DMS 273 (cell line): Measurements from ENCODE around the gene CKS1B.
"Not testable (repeated sequence)": the region's sequence is repeated elsewhere in the genome, so short reads cannot be mapped to it uniquely, and the experiment has no call there.

Experiments
- DNase-seq: peaks from one replicate; lab custom pipeline; 2025; ENCODE audit not compliant: unreplicated experiment; lab: John Stamatoyannopoulos, UW

CKS1B gene

DNA sequence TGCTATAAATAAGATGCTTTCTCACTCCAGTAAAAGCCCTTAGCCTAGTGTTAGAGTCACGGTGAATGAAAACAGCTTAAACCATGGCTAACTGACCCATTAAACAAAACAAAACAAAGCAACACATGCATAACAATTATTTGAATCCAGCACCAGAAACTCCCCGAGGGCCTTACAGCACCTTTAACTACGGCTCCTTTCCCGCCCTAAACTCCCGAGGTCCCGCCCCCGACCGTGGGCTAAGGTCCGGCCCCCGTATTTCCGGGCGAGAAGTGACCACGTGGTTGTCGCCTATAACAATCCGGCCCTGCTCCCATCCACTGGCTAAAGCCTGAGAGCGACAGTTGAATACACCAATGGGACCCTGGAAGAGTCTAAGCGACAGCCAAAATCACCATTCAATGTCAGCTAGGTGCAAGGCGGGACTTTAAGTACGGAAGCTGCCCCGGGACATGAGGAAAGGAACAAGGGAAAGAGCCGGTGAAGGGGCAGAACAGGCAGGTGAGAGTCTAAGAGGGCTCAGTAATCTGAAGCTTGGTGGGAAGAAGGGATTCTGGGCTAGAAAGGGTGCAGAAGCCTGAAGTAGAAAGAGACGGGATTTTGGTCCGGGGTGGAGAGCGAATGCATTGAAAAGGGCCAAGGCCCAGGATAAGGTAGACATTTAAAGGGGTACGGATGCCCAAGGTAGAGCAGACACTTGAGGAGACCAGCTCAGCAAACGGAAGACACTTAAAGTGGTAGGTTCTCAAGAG is 8.6 kb downstream of the CKS1B start, which contains the start of gene FLAD1:
Gene FLAD1, plus strand, starts transcription at position 448 of the 752 bp plus-strand sequence. CDS start 351 bp downstream, outside the sequence.
- peak; percentile 100 for DNase-seq

DNA sequence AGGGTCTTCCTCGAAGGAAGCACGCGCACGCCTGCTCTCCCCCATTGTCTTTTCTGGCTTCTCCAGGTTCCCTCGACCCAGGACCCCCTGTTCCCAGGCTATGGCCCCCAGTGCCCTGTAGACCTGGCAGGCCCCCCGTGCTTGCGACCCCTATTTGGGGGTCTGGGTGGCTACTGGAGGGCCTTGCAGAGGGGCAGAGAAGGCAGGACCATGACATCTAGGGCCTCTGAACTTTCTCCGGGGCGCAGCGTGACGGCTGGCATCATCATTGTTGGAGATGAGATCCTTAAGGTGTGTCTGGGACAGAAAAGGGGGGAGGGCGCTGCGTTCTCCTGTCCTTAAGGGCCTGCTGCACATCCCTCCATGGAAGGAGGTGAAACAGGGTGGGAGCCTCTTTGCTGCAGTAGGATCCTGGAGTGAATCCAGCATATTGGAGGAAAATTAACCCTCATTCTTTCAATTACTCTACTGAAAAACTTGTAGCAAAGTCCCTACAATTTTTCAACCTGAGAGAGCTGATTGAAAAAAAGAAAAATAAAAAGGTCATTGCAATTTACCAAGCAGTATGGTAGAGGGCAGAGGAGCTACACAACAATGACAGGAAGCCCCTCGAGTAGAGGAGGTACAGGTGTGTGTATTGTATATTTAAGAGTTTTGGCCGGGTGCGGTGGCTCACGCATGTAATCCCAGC is 9.4 kb downstream of the CKS1B start:
- DNase-seq: peak; percentile 38

DNA sequence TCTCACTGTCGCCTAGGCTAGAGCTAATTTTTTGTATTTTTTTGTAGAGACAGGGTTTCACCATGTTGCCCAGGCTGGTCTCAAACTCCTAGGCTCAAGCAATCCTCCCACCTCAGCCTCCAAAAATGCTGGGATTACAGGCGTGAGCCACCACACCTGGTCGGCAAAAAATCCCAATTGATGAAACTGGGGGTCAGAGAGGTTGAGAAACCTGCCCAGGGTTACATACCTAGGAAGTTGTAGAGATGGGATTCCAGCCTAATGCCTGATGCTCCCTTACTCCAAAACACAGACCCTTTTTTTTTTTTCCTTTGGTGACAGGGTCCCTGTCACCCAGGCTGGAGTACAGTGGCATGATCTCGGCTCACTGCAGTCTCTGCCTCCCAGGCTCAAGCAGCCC is 12.3 kb downstream of the CKS1B start:
- not testable (repeated sequence) for DNase-seq

DNA sequence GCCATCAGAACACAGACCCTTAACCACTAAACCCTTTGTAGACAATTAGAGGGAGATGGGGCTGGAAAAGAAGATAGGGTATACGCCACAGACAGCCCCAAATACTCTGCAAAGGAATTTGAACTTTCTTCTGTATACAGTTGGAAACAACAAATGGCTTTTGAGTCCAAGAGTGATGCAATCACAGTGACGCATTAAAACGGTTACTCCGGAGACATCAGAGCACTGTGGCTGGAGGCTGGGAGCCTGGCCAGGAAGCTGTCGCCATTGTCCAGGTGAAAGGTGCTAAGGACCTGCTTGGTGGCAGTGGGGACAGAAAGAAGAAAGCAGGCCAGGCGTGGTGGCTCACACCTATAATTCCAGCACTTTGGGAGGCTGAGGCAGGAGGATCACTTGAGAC is 12.8 kb downstream of the CKS1B start:
- no peak for DNase-seq

DNA sequence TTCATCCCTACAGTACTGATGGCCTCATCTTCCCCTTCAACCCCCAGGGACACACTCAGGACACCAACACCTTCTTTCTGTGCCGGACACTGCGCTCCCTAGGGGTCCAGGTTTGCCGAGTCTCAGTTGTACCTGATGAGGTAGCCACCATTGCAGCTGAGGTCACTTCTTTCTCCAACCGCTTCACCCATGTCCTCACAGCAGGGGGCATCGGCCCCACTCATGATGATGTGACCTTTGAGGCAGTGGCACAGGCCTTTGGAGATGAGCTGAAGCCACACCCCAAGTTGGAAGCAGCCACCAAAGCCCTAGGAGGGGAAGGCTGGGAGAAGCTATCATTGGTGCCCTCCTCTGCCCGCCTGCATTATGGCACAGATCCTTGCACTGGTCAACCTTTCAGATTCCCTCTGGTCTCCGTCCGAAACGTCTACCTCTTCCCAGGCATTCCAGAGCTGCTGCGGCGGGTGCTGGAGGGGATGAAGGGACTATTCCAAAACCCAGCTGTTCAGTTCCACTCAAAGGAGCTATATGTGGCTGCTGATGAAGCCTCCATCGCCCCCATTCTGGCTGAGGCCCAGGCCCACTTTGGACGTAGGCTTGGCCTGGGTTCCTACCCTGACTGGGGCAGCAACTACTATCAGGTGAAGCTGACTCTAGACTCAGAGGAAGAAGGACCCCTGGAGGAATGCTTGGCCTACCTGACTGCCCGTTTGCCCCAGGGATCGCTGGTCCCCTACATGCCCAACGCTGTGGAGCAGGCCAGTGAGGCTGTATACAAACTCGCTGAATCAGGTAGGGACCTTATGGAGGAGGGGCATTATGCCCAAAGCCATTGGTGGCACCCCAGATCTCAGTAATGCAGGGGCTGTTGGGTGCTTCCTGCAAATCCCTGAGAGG is 13.8 kb downstream of the CKS1B start:
- no peak for DNase-seq

DNA sequence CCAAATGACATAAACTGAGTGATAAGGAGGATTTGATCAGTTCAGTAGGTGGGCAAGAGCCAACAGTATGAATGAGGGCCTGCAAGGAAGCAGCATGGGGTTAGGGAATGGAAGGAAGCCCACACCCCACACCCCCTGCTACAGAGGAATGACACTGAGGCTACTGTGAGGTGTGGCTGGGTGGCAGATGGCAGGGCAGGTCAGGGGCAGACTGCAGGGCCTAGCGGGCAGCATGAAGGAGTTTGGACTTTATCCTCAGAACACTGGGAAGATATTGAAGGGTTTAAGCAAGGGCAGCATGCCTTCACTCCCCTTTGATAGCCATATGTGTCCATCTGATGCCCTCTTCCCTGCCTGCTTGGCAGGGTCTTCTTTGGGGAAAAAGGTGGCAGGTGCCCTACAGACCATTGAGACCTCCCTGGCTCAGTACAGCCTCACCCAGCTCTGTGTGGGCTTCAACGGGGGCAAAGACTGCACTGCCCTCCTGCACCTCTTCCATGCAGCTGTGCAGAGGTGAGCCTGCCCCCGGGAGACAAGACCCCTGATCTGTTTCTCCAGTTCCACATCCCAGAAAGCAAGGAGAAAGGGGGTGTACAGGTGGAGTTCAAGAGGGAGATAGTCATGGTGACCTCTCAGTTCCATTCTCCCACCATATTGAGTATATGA is 14.8 kb downstream of the CKS1B start:
- no peak for DNase-seq

DNA sequence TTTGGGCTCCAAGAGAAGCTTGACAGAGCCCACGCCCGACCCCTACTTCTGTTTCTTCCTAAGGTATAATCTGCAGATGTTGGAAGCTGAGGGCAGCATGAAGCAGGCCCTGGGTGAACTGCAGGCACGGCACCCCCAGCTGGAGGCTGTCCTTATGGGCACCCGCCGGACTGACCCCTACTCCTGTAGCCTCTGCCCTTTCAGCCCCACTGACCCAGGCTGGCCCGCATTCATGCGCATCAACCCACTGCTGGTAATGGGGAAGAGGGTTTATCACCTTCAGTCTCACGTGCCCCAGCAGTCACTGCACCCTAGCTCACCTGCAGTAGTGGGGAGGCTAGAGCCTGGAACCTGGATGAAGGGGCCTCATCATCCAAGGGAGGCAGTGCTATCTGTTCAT is 15.8 kb downstream of the CKS1B start:
- no peak for DNase-seq

DNA sequence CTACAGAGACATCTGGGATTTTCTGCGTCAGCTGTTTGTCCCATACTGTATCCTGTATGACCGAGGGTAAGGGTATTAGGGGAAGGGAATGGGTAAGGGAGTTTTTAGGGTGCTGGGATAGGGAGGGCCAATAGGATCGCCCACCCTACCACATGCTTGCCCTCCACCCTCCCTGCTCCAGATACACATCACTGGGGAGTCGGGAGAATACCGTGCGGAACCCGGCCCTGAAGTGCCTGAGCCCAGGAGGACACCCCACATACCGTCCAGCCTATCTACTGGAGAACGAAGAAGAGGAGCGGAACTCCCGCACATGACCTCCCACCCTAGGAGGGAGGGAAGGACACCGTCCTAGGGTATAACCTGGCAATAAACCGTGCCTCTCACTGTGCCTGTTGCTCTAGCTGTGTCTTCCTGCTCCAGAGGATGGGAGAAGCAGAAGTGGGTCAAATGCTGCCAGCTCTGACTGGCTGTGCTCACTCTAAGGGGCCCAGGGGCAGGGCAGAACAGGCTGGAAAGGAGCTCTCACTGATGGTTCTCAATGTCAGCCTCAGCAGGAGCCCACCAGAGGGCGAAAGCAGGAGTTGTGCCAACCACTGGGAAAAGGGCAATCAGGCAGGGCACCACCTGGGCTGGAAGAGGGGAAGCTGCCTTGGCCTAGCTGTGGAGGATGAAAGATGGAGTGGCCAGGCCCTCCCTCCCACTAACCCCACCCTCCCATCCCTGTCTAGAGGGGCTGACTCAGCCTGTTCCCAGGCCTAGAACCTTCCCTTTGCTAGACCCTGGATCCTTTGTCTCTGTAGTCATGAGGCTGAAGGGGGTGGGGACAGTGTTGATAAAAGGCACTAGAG is 18.5 kb downstream of the CKS1B start:
- DNase-seq: peak; percentile 86

DNA sequence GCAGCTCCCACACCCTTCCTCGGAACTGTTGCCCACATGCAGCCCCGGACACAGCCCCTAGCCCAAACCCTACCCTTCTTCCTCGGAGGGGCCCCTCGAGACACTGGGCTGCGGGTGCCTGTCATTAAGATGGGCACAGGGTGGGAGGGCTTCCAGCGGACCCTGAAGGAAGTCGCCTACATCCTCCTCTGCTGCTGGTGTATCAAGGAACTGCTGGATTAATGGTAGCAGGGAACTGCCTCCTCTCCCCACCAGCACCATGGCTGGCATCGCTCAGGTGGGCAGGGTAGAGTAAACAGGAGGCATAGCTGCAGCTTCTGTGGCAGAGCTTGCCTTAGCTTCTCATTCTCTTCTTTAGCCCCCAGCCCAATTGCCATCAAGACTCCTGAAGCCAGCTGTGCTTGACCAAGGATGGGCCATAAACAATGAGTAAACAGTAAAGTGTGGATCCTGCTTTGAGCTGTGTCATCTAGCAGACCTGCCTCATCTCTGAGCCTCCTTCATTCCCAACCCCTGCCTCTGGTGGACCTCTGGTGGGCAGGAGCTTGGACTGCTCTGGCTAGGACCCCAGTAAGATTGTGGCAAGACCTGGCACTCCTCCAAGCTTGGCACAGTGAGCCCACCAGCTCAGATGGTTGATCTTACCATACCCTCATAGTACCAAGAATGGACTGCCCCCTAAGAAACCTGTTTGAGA is 19.2 kb downstream of the CKS1B start, which contains the start of gene LENEP:
Gene LENEP, plus strand, starts transcription at position 15 of the 697 bp plus-strand sequence. Its CDS starts 22 bp downstream, at position 37.
- DNase-seq: no peak

DNA sequence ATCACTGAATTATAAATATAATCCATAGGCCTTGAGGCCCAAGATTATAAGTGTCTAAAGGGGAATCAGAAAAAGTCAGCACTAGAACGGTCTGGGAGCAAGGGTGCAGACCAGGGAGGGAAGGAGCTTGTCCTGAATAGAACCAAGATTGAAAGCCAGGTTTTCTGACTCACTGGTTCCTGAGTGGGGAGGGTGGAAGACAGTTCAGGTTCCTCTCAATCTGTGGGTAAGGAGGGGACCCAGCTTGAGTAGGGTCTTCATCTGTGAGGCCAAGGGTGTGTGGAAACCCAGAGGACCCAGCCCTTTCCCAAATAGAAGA is 19.7 kb downstream of the CKS1B start:
- DNase-seq: no peak

DNA sequence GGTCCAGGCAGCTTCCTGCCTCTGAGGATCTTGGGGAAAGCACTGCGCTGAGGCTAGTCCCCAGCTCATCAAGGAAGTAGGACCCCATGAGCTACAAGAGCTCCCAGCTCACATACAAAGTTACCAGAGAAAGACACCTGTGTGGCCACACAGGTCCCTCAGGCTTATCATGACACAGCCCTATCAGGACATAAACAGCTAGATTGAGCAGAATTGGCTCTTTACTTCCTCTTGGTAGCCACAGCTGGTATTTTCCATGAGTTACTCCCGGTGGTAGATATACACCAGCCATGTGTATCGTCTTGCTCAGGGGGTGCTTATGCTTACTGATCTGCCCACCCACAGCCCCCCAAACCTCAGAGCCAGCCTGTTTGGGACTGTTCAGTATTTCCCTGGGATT is 20.1 kb downstream of the CKS1B start:
- DNase-seq: no peak

DNA sequence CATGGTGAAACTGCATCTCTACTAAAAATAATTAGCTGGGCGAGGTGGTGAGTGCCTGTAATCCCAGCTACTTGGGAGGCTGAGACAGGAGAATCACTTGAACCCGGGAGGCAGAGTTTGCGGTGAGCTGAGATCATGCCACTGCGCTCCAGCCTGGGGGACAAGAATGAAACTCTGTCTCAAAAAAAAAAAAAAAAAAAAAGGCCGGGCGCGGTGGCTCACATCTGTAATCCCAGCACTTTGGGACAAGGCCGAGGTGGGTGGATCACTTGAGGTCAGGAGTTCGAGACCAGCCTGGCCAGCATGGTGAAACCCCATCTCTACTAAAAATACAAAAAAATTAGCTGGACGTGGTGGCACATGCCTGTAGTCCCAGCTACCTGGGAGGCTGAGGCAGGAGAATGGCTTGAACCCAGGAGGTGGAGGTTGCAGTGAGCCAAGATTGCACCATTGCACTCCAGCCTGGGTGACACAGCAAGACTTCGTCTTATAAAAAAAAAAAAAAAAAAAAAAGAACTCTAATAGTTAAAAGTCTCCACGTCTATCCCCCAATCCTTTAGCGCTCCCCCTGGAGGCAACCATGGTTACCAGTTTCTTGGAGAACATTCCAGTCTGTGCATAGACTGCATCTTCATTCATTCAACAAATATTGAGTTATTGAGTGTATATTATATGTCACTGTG is 21.0 kb downstream of the CKS1B start:
- peak; percentile 77 for DNase-seq

DNA sequence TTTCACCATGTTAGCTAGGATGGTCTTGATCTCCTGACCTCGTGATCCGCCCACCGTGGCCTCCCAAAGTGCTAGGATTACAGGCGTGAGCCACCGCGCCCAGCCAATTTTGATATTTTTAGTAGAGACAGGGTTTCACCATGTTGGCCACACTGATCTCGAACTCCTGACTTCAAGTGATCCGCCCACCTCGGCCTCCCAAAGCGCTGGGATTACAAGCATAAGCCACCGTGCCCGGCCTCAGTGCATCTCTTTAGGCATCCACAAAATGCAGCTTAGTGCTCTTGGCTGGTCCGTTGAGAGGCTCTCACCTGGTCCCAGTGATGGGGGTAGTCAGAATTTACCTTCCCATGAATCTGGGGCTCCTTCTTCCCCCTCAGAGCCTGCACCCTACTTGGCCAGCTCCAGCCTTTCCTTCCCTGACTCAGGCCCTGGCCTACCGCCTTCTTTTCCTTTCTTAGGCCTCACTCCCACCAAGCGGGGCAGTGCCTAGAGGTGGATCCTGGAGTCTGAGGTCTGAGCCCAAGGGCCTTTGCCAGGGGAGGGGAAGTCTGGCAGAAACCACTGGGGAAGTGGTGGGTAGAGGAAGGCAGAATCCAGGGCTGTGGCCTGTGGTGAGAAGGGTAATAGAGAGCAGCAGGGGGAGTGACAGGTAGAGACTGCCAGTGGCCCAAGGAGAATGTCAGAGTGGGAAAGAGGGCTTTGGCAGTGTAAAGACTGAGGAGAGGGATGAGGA is 22.7 kb downstream of the CKS1B start:
- no peak for DNase-seq

DNA sequence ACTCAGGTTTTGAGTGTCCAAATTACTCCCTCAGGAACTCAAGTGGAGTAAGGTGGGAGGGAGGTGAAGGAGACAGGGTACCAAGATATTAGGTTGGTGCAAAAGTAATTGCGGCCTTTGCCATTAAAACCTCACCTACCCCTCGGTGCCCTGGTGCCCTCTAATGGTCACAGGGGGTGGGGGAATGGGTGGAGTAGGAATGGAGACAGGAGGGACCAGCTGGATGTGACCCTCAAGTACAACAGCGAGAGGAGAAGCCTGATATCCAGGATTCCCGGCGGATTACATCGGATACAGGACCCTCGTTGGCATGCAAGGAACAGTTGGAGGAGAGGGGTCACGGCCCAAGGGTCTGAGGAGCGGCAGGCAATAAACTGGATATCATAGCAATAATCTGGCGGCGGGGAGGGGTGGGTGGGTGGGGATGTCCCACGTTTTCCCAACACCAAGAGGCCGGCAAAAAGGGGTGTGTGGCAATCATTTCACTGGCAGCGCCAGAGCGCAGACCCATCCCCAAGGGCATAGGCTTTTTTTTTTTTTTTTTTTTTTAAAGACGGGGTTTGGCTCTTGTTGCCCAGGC is 23.8 kb downstream of the CKS1B start:
- no peak for DNase-seq

DNA sequence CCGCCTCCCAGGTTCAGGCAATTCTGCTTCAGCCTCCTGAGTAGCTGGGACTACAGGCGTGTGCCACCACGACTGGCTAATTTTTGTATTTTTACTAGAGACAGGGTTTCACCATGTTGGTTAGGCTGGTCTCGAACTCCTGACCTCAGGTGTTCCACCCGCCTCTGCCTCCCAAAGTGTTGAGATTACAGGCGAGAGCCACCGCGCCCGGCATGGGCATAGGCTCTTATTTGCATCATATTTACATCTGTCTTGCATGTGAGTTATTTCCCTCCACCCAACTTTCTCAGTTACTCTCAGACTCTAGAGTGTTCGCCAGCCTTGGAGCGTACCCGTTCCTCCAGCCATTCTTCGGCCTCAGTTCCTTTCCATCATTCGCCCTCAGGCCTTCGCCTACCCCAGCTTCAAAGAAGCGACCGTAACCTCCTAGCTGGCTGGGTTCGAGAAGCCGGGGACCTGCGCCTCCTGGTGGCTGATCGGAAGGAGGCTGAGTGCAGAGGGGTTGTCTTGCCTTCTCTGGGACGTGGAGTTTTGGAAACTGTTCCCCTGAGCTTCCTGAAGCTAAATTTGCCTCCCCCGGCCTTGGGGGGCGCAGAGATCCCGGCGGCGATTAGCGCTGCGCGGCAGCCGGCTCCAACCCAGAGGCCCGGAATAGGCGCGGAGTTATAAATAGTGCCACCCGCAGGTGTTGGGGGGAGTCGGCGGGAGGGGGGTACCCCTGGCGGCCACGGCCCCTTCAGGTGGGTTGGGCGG is 24.5 kb downstream of the CKS1B start:
- DNase-seq: peak; percentile 77

DNA sequence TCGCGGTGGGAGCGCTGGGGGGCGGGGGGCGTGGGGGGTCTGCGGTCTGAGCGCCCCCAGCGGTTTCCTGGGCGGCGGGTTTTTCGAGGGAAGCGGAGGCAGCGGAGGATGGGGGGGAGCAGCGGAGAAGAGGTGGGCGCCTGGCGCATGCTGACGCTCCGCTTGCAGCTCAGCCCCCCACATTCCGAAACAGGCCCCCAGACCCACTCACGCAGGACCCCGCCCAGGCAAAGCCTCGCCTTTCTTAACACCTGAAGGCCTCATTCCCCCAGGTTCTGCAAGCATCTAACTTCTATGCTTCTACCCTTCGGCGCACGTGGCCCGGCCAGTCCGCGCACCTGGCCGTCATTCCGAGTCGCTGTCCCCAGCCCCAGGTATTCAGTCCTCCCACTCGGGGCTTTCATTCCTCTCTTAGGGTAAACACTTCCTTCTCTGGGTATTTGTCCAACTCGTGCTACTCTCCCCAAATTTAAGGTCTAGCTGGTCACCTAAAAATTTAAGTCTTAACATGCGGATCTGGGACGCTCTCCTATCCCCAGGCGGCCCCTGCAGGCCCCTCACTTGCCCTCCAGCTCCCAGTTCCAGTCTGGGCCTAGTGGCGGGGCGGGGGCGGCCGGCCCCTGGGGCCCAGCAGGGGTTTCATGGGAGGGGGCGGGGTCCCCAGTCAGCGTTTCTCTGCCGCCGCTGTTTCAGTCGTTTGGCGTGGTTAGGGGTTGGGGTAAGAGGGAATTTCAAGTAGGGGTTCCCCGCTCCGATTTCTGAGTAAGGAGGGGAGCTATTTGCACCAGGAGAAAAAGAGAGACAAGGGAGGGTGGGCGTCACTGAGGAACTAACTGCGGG is 25.3 kb downstream of the CKS1B start:
- no peak for DNase-seq
